ENCODE data around the gene NELFE. TPM values are rescaled to one million over a fixed set of nuclear protein-coding genes. Genes with fewer than 3 reads are reported as not detected.

Gene NELFE
- total and polyA plus RNA-seq, 2 of the 13 experiments (the other 11 are each of a cell fraction or from before 2014, with no cell fraction given) = 51.3 to 69.8 TPM

DNA sequence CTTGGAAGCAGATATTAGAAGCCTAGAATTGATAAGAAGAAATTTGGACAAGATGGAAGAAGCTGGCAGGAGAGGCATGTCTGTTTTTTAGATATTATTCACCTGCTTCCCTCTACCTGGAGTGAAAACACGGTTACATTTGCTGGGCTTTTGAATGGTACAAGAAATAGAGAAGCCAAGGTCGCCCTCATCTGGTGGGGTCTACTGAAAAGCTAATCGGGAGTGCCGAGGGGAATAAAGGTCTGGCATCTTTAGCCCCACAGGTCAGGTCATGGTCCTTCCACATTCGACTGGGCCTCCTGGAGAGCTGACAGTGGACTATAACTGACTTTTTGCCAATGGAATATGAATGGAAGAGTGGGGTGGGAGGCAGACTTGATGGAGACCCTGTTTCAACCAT, 35.8 kb downstream of the NELFE start:
- CTCF ChIA-PET (ENCODE audit: low intra/inter-chr PET ratio, low total read pairs) = interaction anchor here (1.2 kb wide), 1 partner anchor 29 kb away, joined by 5 read pairs; no protein-coding TSS in a partner anchor
- Histone ChIP-seq H3K27ac (ENCODE audit: extremely low read length, insufficient read depth, low read length) (no peak overlapping the region), H4K20me1 (ENCODE audit: insufficient read depth, low read length) (no peaks in the 10 kb centered on the region), H3K36me3 (replicated peaks in 1 of 2; ENCODE audit: control insufficient read depth in 1 of 2, insufficient read depth in 2 of 2, low read length in 2 of 2) (no peaks in the 10 kb centered on the region), H3K4me2 (ENCODE audit: low read depth, low read length) (peak overlapping the region; percentile 49), H3K4me3 (replicated peaks in 1 of 3; ENCODE audit: insufficient read depth in 1 of 3, low read depth in 2 of 3, low read length in 3 of 3) (no peak overlapping the region), H3K27me3 (ENCODE audit: control insufficient read depth in 1 of 2, insufficient read depth in 2 of 2, low read length in 2 of 2) (no peaks in the 10 kb centered on the region; a peak in 1 of 5 replicates), H2AFZ (ENCODE audit: low read length) (no peak overlapping the region), H3K79me2 (ENCODE audit: insufficient read depth, low read length) (peaks cover 5% of the 10 kb centered on the region), H3K9me3 (ENCODE audit: low read length) (no peaks in the 10 kb centered on the region), H3K4me1 (ENCODE audit: insufficient read depth, low read length) (peaks cover 80% of the 10 kb centered on the region), H3K9ac (ENCODE audit: insufficient read depth, low read depth, low read length) (no peak overlapping the region)
- intact Hi-C loops (cut with micrococcal nuclease; ENCODE audit: unreplicated experiment) (loop anchor here (2.0 to 10.0 kb wide), 3 partner anchors 20 to 148 kb away; partner anchors contain the start of genes VWA7 and ZBTB12), in situ Hi-C loops (cut with HindIII; ENCODE audit: extremely low pct_ligation_motif_present, low pct_unique_long_range_greater_than_20kb) (loop anchor here (25.0 kb wide), 1 partner anchor 1039 kb away; the partner anchor contains the start of genes BRD2 and HLA-DMA)
- ATAC-seq = peak; percentile 44
- DNase-seq (ENCODE audit: low spot score) = peak; percentile 73
- peak; percentile 88 for FAIRE-seq
- no TSS peak for BruUV-seq (replicated peaks)
- whole genome bisulfite sequencing (ENCODE audit: low lambda C conversion rate) = 0% methylated on average over 5 of the region's 5 CpGs
- POLR2A ChIA-PET = interaction anchor here (0.6 to 5.6 kb wide), 19 partner anchors 10 to 258 kb away, joined by 3 to 35 read pairs (median 5); partner anchors contain the start of genes CFB, GPANK1, HSPA1A and HSPA1B
- TF ChIP-seq ZZZ3 (CRISPR knock-in tag; IDR thresholded peaks at IDR 0.05; ENCODE audit: borderline replicate concordance) (no peak), STAG1 (CRISPR knock-in tag; IDR thresholded peaks at IDR 0.05) (peak; percentile 87), MIXL1 (CRISPR knock-in tag; IDR thresholded peaks at IDR 0.05) (peak; percentile 57; the same call in 1 of the 2 replicates), TEAD3 (CRISPR knock-in tag; optimal IDR thresholded peaks at IDR 0.05; ENCODE audit: borderline replicate concordance) (peak; percentile 7), ZNF335 (CRISPR knock-in tag; IDR thresholded peaks at IDR 0.05) (peak; percentile 91), ZNF800 (CRISPR knock-in tag; IDR thresholded peaks at IDR 0.05) (0 out of 2 replicates have a peak, but pooled peaks have one; percentile 38), PHF5A (CRISPR knock-in tag; IDR thresholded peaks at IDR 0.05; ENCODE audit: low read depth, unreplicated experiment) (no peak), ZBTB7B (CRISPR knock-in tag; IDR thresholded peaks at IDR 0.05) (peak; percentile 57; the same call in 1 of the 2 replicates), LCORL (IDR thresholded peaks at IDR 0.05) (no peak), LCORL (CRISPR knock-in tag; IDR thresholded peaks at IDR 0.05) (0 out of 2 replicates have a peak, but pooled peaks have one; percentile 64), ASH2L (IDR thresholded peaks at IDR 0.05; ENCODE audit: insufficient read length, low read depth, low read length) (no peak), ZSCAN9 (CRISPR knock-in tag; IDR thresholded peaks at IDR 0.05; ENCODE audit: borderline replicate concordance) (0 out of 2 replicates have a peak, but pooled peaks have one; percentile 29), ZNF792 (CRISPR knock-in tag; IDR thresholded peaks at IDR 0.05) (0 out of 2 replicates have a peak, but pooled peaks have one; percentile 19)
- TF ChIP-seq, protein P1, sequence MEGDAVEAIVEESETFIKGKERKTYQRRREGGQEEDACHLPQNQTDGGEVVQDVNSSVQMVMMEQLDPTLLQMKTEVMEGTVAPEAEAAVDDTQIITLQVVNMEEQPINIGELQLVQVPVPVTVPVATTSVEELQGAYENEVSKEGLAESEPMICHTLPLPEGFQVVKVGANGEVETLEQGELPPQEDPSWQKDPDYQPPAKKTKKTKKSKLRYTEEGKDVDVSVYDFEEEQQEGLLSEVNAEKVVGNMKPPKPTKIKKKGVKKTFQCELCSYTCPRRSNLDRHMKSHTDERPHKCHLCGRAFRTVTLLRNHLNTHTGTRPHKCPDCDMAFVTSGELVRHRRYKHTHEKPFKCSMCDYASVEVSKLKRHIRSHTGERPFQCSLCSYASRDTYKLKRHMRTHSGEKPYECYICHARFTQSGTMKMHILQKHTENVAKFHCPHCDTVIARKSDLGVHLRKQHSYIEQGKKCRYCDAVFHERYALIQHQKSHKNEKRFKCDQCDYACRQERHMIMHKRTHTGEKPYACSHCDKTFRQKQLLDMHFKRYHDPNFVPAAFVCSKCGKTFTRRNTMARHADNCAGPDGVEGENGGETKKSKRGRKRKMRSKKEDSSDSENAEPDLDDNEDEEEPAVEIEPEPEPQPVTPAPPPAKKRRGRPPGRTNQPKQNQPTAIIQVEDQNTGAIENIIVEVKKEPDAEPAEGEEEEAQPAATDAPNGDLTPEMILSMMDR (CRISPR knock-in tag; IDR thresholded peaks at IDR 0.05) = peak; percentile 84
- TF ChIP-seq, protein P2, sequence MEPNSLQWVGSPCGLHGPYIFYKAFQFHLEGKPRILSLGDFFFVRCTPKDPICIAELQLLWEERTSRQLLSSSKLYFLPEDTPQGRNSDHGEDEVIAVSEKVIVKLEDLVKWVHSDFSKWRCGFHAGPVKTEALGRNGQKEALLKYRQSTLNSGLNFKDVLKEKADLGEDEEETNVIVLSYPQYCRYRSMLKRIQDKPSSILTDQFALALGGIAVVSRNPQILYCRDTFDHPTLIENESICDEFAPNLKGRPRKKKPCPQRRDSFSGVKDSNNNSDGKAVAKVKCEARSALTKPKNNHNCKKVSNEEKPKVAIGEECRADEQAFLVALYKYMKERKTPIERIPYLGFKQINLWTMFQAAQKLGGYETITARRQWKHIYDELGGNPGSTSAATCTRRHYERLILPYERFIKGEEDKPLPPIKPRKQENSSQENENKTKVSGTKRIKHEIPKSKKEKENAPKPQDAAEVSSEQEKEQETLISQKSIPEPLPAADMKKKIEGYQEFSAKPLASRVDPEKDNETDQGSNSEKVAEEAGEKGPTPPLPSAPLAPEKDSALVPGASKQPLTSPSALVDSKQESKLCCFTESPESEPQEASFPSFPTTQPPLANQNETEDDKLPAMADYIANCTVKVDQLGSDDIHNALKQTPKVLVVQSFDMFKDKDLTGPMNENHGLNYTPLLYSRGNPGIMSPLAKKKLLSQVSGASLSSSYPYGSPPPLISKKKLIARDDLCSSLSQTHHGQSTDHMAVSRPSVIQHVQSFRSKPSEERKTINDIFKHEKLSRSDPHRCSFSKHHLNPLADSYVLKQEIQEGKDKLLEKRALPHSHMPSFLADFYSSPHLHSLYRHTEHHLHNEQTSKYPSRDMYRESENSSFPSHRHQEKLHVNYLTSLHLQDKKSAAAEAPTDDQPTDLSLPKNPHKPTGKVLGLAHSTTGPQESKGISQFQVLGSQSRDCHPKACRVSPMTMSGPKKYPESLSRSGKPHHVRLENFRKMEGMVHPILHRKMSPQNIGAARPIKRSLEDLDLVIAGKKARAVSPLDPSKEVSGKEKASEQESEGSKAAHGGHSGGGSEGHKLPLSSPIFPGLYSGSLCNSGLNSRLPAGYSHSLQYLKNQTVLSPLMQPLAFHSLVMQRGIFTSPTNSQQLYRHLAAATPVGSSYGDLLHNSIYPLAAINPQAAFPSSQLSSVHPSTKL (CRISPR knock-in tag; IDR thresholded peaks at IDR 0.05) = peak; percentile 21; the same call in 1 of the 2 replicates
- TF ChIP-seq, protein P3, sequence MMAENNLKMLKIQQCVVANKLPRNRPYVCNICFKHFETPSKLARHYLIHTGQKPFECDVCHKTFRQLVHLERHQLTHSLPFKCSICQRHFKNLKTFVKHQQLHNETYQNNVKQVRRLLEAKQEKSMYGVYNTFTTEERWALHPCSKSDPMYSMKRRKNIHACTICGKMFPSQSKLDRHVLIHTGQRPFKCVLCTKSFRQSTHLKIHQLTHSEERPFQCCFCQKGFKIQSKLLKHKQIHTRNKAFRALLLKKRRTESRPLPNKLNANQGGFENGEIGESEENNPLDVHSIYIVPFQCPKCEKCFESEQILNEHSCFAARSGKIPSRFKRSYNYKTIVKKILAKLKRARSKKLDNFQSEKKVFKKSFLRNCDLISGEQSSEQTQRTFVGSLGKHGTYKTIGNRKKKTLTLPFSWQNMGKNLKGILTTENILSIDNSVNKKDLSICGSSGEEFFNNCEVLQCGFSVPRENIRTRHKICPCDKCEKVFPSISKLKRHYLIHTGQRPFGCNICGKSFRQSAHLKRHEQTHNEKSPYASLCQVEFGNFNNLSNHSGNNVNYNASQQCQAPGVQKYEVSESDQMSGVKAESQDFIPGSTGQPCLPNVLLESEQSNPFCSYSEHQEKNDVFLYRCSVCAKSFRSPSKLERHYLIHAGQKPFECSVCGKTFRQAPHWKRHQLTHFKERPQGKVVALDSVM (CRISPR knock-in tag; IDR thresholded peaks at IDR 0.05) = peak; percentile 17; the same call in 1 of the 2 replicates
